COLO829 (cell line): ENCODE results near the gene PLD1.
"Not testable (repeated sequence)": the region's sequence is repeated elsewhere in the genome, so short reads cannot be mapped to it uniquely, and the experiment has no call there.

ENCODE experiments used
- DNase-seq: peaks from one replicate; pipeline ENCODE4 v3.0.0; 2012; ENCODE audit warnings: low spot score

PLD1 gene

GRCh38 chr3:171663805-171664204 lies 146.5 kb downstream of the PLD1 start:
- DNase-seq, result no peak

- no peak for DNase-seq
Measured at GRCh38 chr3:171661484-171661883, 148.8 kb downstream of the PLD1 start.

- DNase-seq, result no peak
Measured at GRCh38 chr3:171660188-171660587, 150.1 kb downstream of the PLD1 start.

GRCh38 chr3:171658841-171659240 lies 151.4 kb downstream of the PLD1 start:
- no peak for DNase-seq

GRCh38 chr3:171654809-171655208 lies 155.5 kb downstream of the PLD1 start:
- no peak for DNase-seq

GRCh38 chr3:171654326-171654725 lies 156.0 kb downstream of the PLD1 start:
- no peak for DNase-seq

GRCh38 chr3:171653701-171654100 lies 156.6 kb downstream of the PLD1 start:
- DNase-seq, result no peak

GRCh38 chr3:171652932-171653331 lies 157.4 kb downstream of the PLD1 start:
- no peak for DNase-seq

GRCh38 chr3:171649911-171650592 lies 160.2 kb downstream of the PLD1 start:
- DNase-seq, result no peak

- DNase-seq, result no peak
Measured at GRCh38 chr3:171649267-171649666, 161.0 kb downstream of the PLD1 start.

GRCh38 chr3:171648069-171648468 lies 162.2 kb downstream of the PLD1 start:
- no peak for DNase-seq

- DNase-seq, result peak; percentile 76
Measured at GRCh38 chr3:171646357-171647133, 163.7 kb downstream of the PLD1 start.

GRCh38 chr3:171644681-171645080 lies 165.6 kb downstream of the PLD1 start:
- DNase-seq, result no peak

GRCh38 chr3:171643681-171644080 lies 166.6 kb downstream of the PLD1 start:
- no peak for DNase-seq

GRCh38 chr3:171643033-171643432 lies 167.2 kb downstream of the PLD1 start:
- DNase-seq, result no peak

- DNase-seq, result peak; percentile 57
Measured at GRCh38 chr3:171640520-171641412, 169.5 kb downstream of the PLD1 start.

GRCh38 chr3:171636666-171637065 lies 173.6 kb downstream of the PLD1 start:
- DNase-seq, result no peak

GRCh38 chr3:171632766-171633165 lies 177.5 kb downstream of the PLD1 start:
- DNase-seq, result no peak

GRCh38 chr3:171626799-171627198 lies 183.5 kb downstream of the PLD1 start:
- not testable (repeated sequence) for DNase-seq

GRCh38 chr3:171622126-171622525 lies 188.2 kb downstream of the PLD1 start:
- DNase-seq, result peak; percentile 68

GRCh38 chr3:171620825-171621434 lies 189.4 kb downstream of the PLD1 start:
- DNase-seq, result peak; percentile 71

- DNase-seq, result no peak
Measured at GRCh38 chr3:171616798-171617197, 193.5 kb downstream of the PLD1 start.
